Activated naive CD8-positive, alpha-beta T cell (primary cell): ENCODE measurements around the gene HES4.
"Not testable (repeated sequence)": the region's sequence is repeated elsewhere in the genome, so short reads cannot be mapped to it uniquely, and the experiment has no call there.

ENCODE experiments used
- H3K27ac Mint-ChIP-seq: one replicate; pipeline ENCODE4 v1.8.0; 2021; ENCODE audit warnings: mixed read lengths
- H3K27me3 Mint-ChIP-seq: one replicate; pipeline ENCODE4 v1.8.0; 2021; ENCODE audit warnings: mixed read lengths
- H3K36me3 Mint-ChIP-seq: one replicate; pipeline ENCODE4 v1.8.0; 2021; ENCODE audit warnings: mixed read lengths
- H3K4me1 Mint-ChIP-seq: one replicate; pipeline ENCODE4 v1.8.0; 2021; ENCODE audit warnings: low read depth, mixed read lengths
- H3K4me3 Mint-ChIP-seq: one replicate; pipeline ENCODE4 v1.8.0; 2021; ENCODE audit warnings: mild to moderate bottlenecking, mixed read lengths
- H3K9me3 Mint-ChIP-seq: one replicate; pipeline ENCODE4 v1.8.0; 2021; ENCODE audit warnings: low read depth, mixed read lengths

HES4 gene

DNA sequence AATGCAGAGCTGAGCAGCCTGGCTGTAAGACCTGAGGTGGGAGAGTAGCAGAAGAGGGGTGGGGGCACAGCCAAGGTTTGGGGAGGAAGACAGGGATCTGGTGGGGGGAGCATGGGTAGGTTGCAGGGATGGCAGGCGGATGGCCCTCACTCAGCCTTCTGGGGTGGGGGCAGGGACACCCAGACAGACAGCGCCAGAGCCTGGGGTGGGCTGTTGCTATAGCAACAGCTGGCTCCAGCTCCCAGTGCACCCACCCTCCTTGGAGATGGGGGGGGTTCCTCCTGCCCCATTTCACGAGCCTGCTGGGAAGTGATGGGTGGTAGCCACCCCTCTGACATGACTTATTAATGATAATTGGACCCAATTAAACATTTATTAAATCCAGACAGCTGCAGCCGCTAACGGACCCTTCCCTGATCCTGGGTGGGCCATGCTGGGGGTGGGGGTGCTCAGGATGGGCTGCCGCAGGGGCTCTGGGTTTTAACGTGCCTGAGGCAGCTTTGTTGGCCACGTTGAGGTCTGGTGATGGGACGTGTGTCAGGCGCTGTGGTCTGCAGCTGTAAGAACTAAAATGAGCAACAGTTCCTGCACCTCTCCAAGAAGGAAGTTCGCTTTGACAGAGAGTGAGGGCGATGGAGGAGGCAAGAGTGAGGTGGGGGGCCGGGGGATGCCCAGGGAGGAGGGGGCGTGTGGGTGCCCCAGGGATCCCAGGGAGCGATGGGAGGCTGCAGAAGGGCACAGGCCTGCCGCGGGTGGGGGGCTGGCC is 39.4 kb upstream of the HES4 start:
- Mint-ChIP-seq H3K27ac (no peak overlapping the region), H3K9me3 (no peaks in the 10 kb centered on the region), H3K4me3 (peak overlapping the region; percentile 77), H3K27me3 (peaks cover 5% of the 10 kb centered on the region), H3K36me3 (no peaks in the 10 kb centered on the region), H3K4me1 (peaks cover 14% of the 10 kb centered on the region)

DNA sequence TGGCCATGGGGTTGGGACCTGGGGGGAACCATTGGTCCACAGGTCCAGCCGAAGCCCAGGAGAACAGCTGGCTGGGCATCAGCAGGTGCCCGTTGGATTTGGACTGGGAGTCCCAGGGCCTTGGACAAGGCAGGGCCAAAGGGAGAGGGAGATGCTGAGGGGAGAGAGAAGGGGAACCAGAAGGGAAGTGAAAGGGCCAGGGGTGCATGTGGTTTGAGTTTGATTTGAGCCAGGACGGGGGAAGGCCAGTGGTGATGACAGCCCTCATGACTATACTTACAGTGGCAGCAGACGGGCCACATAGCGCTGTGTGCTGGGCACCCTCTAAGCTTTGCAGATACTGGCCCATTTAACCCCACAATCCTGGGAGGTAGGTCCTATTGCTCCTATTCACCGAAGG is 38.8 kb upstream of the HES4 start:
- Mint-ChIP-seq H3K4me3 (peak overlapping the region; percentile 25), H3K9me3 (no peaks in the 10 kb centered on the region), H3K36me3 (no peaks in the 10 kb centered on the region), H3K27me3 (peaks cover 5% of the 10 kb centered on the region), H3K4me1 (peaks cover 14% of the 10 kb centered on the region), H3K27ac (no peak overlapping the region)

- no peaks in the 10 kb centered on the region for H3K36me3 Mint-ChIP-seq
- H3K4me1 Mint-ChIP-seq: peaks cover 14% of the 10 kb centered on the region
- H3K27ac Mint-ChIP-seq: no peak overlapping the region
- H3K27me3 Mint-ChIP-seq: peaks cover 5% of the 10 kb centered on the region
- no peaks in the 10 kb centered on the region for H3K9me3 Mint-ChIP-seq
- no peak overlapping the region for H3K4me3 Mint-ChIP-seq
These were observed 37.8 kb upstream of the HES4 start for GRCh38 chr1:1037366-1038327.

- Mint-ChIP-seq H3K4me3 (no peak overlapping the region), H3K4me1 (peaks cover 19% of the 10 kb centered on the region), H3K36me3 (no peaks in the 10 kb centered on the region), H3K9me3 (no peaks in the 10 kb centered on the region), H3K27ac (no peak overlapping the region), H3K27me3 (peaks cover 5% of the 10 kb centered on the region)
These were observed 35.5 kb upstream of the HES4 start for GRCh38 chr1:1035291-1035943.

DNA sequence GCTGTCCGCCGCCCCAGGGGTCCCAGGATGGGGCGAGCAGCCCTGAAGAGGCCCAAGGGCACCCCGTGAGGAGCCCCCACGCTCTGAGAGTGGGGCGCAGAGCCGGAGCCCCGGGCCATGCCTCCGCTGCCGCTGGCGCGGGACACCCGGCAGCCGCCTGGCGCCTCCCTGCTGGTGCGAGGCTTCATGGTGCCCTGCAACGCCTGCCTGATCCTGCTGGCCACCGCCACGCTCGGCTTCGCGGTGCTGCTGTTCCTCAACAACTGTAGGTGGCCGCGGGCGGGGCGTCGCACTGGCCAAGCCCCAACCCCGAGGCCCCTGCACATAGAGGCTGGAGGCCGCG is 34.5 kb upstream of the HES4 start:
- Mint-ChIP-seq H3K4me1 (peaks cover 15% of the 10 kb centered on the region), H3K27ac (no peak overlapping the region), H3K27me3 (peaks cover 5% of the 10 kb centered on the region), H3K9me3 (no peaks in the 10 kb centered on the region), H3K36me3 (no peaks in the 10 kb centered on the region), H3K4me3 (peak overlapping the region; percentile 62)

DNA sequence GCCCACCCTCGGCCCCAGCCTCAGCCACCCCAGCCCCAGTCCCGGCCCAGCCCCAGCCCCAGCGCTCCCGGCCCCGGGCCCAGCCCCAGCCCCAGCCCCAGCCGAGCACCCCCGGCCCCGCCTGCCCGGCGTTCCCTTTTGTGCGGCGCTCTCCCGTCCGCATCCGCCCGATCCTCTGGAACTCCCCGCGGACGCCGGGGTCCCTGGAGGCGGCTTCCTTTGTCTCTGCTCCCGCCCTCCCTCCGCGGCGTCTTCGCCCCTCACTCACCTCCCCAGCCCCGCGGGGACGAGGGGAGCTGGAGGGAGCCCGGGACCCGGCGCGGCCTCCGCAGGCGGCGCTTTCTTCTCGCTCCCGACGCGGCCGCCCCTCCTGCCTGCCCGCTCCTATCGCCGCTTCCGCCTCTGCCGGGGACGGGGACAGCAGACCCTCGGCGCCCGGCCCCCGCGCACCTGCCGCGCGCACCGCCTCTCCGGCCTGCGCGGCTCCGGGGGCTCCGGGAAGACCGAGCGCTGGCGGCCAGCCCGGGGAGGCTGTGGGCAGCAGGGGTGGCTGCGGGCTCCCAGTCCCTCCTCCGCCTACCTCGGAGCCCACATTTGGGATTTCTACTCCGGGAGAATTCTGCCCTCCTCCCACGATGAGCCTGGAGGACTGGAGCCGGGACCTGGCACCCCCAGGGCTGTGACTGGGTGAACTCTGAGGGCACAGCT is 34.0 kb upstream of the HES4 start:
- H3K4me1 Mint-ChIP-seq: peaks cover 10% of the 10 kb centered on the region
- H3K9me3 Mint-ChIP-seq: no peaks in the 10 kb centered on the region
- no peaks in the 10 kb centered on the region for H3K36me3 Mint-ChIP-seq
- H3K27ac Mint-ChIP-seq: no peak overlapping the region
- H3K27me3 Mint-ChIP-seq: peaks cover 5% of the 10 kb centered on the region
- no peak overlapping the region for H3K4me3 Mint-ChIP-seq

DNA sequence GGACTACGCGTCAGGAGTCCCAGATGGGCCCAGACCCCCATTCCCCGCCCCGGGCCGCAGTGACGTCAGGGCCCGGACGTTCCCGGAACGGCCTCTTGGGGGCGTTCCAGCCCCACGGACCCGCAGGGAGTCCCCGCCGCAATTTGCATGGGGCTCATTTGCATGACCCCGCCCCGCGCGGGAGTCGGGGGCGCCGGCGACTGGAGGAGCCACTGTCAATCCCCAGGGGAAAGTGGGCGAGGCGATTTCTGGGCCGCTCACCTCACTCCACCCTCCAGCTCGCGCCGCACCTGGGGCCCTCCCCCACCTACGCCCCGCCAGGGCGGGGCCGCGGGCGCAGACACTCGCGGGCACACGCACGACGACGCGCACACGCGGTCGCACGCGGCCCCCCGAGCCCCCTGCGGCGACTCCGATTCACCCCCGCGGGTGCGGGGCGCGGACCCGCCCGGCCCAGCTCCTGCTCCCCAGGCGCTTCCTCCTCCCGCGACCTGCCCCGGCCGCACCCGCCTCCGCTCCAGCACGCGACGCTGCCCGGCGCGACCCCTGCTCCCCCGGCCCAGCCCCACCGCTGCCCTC is 33.2 kb upstream of the HES4 start:
- Mint-ChIP-seq H3K4me3 (peak overlapping the region; percentile 57), H3K36me3 (no peaks in the 10 kb centered on the region), H3K27ac (no peak overlapping the region), H3K4me1 (peaks cover 5% of the 10 kb centered on the region), H3K9me3 (no peaks in the 10 kb centered on the region), H3K27me3 (peaks cover 3% of the 10 kb centered on the region)

GRCh38 chr1:1032424-1032823 is 32.5 kb upstream of the HES4 start:
- H3K4me1 Mint-ChIP-seq: peaks cover 5% of the 10 kb centered on the region
- peak overlapping the region; percentile 68 for H3K4me3 Mint-ChIP-seq
- H3K36me3 Mint-ChIP-seq: no peaks in the 10 kb centered on the region
- H3K9me3 Mint-ChIP-seq: no peaks in the 10 kb centered on the region
- no peaks in the 10 kb centered on the region for H3K27me3 Mint-ChIP-seq
- H3K27ac Mint-ChIP-seq: no peak overlapping the region

- no peak overlapping the region for H3K27ac Mint-ChIP-seq
- H3K4me1 Mint-ChIP-seq: peaks cover 5% of the 10 kb centered on the region
- H3K36me3 Mint-ChIP-seq: no peaks in the 10 kb centered on the region
- no peaks in the 10 kb centered on the region for H3K9me3 Mint-ChIP-seq
- H3K4me3 Mint-ChIP-seq: peak overlapping the region; percentile 68
- no peaks in the 10 kb centered on the region for H3K27me3 Mint-ChIP-seq
These were observed 31.9 kb upstream of the HES4 start for GRCh38 chr1:1031659-1032235.

DNA sequence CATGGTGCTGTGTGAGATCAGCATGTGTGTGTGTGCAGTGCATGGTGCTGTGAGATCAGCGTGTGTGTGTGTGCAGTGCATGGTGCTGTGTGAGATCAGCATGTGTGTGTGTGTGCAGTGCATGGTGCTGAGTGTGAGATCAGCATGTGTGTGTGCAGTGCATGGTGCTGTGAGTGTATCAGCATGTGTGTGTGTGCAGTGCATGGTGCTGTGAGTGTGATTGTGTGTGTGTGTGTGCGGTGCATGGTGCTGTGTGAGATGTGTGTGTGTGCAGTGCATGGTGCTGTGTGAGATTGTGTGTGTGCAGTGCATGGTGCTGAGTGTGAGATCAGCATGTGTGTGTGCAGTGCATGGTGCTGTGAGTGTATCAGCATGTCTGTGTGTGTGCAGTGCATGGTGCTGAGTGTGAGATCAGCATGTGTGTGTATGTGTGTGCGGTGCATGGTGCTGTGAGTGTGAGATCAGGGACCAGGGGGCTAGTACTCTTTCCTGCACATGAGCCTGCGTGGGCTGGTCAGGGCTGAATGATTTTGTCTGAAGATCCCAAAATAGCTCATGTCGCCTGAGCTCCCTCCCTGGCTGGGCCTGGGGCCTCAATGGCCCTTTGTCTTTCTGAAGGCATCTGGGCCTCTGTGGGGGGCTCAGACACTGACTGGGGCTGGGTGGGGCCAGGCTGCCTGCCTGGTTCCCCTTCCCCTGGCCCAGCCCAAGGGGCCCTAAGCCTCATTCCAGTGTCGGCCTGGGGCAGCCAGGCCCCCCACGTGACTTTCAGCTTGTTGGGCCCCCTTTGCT is 31.2 kb upstream of the HES4 start:
- H3K4me1 Mint-ChIP-seq, H3K4me3 Mint-ChIP-seq, H3K27ac Mint-ChIP-seq, H3K9me3 Mint-ChIP-seq, H3K36me3 Mint-ChIP-seq, H3K27me3 Mint-ChIP-seq: not testable (repeated sequence)

DNA sequence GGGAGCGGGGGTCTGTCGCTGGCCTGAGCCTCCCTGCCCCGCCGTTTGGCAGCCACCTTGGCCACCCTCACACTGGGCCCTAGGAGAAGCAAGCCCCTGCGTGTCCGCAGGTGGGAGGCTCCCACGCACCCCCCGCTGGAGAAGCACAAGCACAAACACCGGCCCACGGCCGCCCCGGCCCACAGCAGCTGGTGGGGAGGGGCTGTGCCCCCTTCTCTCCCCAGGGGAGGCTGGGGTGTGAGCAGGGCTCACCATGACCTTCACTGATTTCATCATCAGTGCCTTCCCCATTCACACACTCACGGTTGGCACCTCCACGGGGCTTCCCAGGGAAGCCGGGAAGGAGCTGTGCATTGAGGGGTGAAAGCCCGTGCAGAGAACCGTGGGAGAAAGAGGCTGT is 27.9 kb upstream of the HES4 start:
- H3K4me1 Mint-ChIP-seq: peaks cover 6% of the 10 kb centered on the region
- no peak overlapping the region for H3K4me3 Mint-ChIP-seq
- H3K27me3 Mint-ChIP-seq: no peaks in the 10 kb centered on the region
- no peaks in the 10 kb centered on the region for H3K36me3 Mint-ChIP-seq
- no peak overlapping the region for H3K27ac Mint-ChIP-seq
- no peaks in the 10 kb centered on the region for H3K9me3 Mint-ChIP-seq

DNA sequence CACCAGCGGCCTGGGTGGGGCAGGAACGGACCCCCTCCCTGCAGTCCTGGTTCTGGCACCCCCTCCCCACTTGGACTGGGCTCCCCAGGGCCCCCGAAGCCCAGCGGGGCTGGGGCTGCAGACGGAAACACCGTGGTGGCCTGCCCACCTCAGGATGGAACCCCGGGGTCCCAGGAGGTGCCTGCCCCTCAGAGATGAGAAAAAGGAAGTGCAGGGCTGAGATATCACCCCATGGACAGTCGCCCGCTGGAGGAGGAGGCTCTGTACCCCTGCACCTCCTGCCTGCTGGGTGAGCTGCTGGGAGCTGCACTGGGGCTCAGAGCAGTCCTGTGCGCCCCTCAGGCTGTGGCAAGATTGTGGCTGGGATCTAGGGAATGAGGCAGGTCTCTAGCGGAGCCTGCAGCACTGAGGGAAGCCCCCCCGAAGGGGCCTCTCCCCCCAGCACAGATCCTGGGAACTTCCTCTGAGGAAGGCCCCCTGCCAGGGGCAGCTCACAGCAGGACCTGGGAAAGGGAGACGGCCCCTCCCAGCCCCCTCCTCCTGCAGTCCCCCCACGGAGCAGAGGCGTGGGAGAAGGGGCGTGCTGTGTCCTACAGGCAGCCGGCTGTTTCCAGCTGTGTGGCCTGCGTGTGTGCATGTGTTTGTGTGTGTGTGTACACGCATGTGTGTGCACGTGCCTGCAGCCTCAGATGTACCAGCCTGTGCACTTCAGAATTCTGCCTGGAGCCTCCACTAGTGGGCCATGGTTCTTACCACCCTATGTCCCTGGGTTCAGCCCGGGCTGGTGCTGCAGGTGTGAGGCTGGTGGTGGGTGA is 26.9 kb upstream of the HES4 start:
- Mint-ChIP-seq H3K4me1 (peaks cover 5% of the 10 kb centered on the region), H3K27ac (no peak overlapping the region), H3K27me3 (no peaks in the 10 kb centered on the region), H3K36me3 (no peaks in the 10 kb centered on the region), H3K9me3 (no peaks in the 10 kb centered on the region), H3K4me3 (no peak overlapping the region)

GRCh38 chr1:1025730-1026129 is 25.8 kb upstream of the HES4 start:
- Mint-ChIP-seq H3K27ac (no peak overlapping the region), H3K36me3 (no peaks in the 10 kb centered on the region), H3K4me3 (no peak overlapping the region), H3K27me3 (no peaks in the 10 kb centered on the region), H3K4me1 (peaks cover 5% of the 10 kb centered on the region), H3K9me3 (no peaks in the 10 kb centered on the region)
